H9 (cell line): ENCODE data around the gene ANO2. TPM values are rescaled to one million over a fixed set of nuclear protein-coding genes. Genes with fewer than 3 reads are reported as not detected.

ENCODE experiments used
- DNase-seq: peaks from one replicate; pipeline ENCODE4 v3.0.0-alpha.2; 2017
- H2AFZ ChIP-seq: one replicate; pipeline ENCODE4 v1.6.1; 2013; ENCODE audit warnings: mild to moderate bottlenecking, low read length, control low read depth, moderate library complexity
- H2AK5ac ChIP-seq: 2 replicates; pipeline ENCODE4 v1.6.1; 2013; ENCODE audit warnings: low read length, control low read depth, mixed read lengths; ENCODE audit not compliant: insufficient read length
- H2BK120ac ChIP-seq: one replicate; pipeline ENCODE4 v1.6.1; 2013; ENCODE audit warnings: low read depth, mild to moderate bottlenecking, low read length, control low read depth, inconsistent platforms; ENCODE audit not compliant: poor library complexity, severe bottlenecking
- H2BK12ac ChIP-seq: 2 replicates; pipeline ENCODE4 v1.6.1; 2013; ENCODE audit warnings: low read length, control low read depth, mixed read lengths, low read depth; ENCODE audit not compliant: insufficient read length
- H2BK15ac ChIP-seq: 2 replicates; pipeline ENCODE4 v1.6.1; 2013; ENCODE audit warnings: low read depth, low read length, control low read depth
- H2BK20ac ChIP-seq: one replicate; pipeline ENCODE4 v1.6.1; 2013; ENCODE audit warnings: low read depth, mild to moderate bottlenecking, low read length, control low read depth, inconsistent platforms; ENCODE audit not compliant: poor library complexity, severe bottlenecking
- H2BK5ac ChIP-seq: 2 replicates; pipeline ENCODE4 v1.6.1; 2013; ENCODE audit warnings: low read length, control low read depth, mixed read lengths; ENCODE audit not compliant: insufficient read length
- H3K14ac ChIP-seq: 2 replicates; pipeline ENCODE4 v1.6.1; 2013; ENCODE audit warnings: low read length, control low read depth; ENCODE audit not compliant: insufficient read depth
- H3K18ac ChIP-seq: 2 replicates; pipeline ENCODE4 v1.6.1; 2013; ENCODE audit warnings: low read depth, mild to moderate bottlenecking, mixed read lengths, low read length, control low read depth; ENCODE audit not compliant: insufficient read length
- H3K23ac ChIP-seq: 2 replicates; pipeline ENCODE4 v1.6.1; 2013; ENCODE audit warnings: low read length, control low read depth, mixed read lengths, low read depth; ENCODE audit not compliant: insufficient read length
- H3K23me2 ChIP-seq: 2 replicates; pipeline ENCODE4 v1.6.1; 2013; ENCODE audit warnings: low read depth, mild to moderate bottlenecking, mixed read lengths, low read length, control low read depth; ENCODE audit not compliant: insufficient read length, poor library complexity, severe bottlenecking
- H3K27ac ChIP-seq: 2 replicates; pipeline ENCODE4 v1.5.1; 2013; ENCODE audit warnings: low read length, control low read depth, mixed read lengths, low read depth; ENCODE audit not compliant: insufficient read length
- H3K27me3 ChIP-seq: 2 replicates; pipeline ENCODE4 v1.6.1; 2013; ENCODE audit warnings: low read length, control low read depth, inconsistent platforms; ENCODE audit not compliant: insufficient read depth
- H3K4ac ChIP-seq: 2 replicates; pipeline ENCODE4 v1.6.1; 2013; ENCODE audit warnings: low read depth, mild to moderate bottlenecking, control low read depth, inconsistent platforms, low read length, moderate library complexity
- H3K4me1 ChIP-seq: 2 replicates; pipeline ENCODE4 v1.6.1; 2013; ENCODE audit warnings: low read length, control low read depth, inconsistent platforms; ENCODE audit not compliant: insufficient read depth
- H3K4me2 ChIP-seq: 2 replicates; pipeline ENCODE4 v1.6.1; 2013; ENCODE audit warnings: low read length, control low read depth, mixed read lengths; ENCODE audit not compliant: insufficient read length, insufficient read depth
- H3K56ac ChIP-seq: 2 replicates; pipeline ENCODE4 v1.6.1; 2013; ENCODE audit warnings: low read depth, mild to moderate bottlenecking, mixed read lengths, low read length, control low read depth; ENCODE audit not compliant: insufficient read length
- H3K79me1 ChIP-seq: 2 replicates; pipeline ENCODE4 v1.6.1; 2013; ENCODE audit warnings: low read depth, mild to moderate bottlenecking, moderate library complexity, low read length, control low read depth, inconsistent platforms; ENCODE audit not compliant: insufficient read depth, poor library complexity, severe bottlenecking
- H3K79me2 ChIP-seq: 2 replicates; pipeline ENCODE4 v1.6.1; 2013; ENCODE audit warnings: low read length, control low read depth, inconsistent platforms; ENCODE audit not compliant: insufficient read depth
- H3K9ac ChIP-seq: 2 replicates; pipeline ENCODE4 v1.6.1; 2013; ENCODE audit warnings: low read length, control low read depth, mixed read lengths; ENCODE audit not compliant: insufficient read length; ENCODE audit errors: extremely low read depth
- H3K9me3 ChIP-seq: one replicate; pipeline ENCODE4 v1.6.1; 2013; ENCODE audit warnings: low read depth, low read length, inconsistent platforms; ENCODE audit not compliant: control insufficient read depth
- H3T11ph ChIP-seq: one replicate; pipeline ENCODE4 v1.6.1; 2013; ENCODE audit warnings: mild to moderate bottlenecking, low read length, control low read depth, inconsistent platforms
- H4K20me1 ChIP-seq: one replicate; pipeline ENCODE4 v1.6.1; 2013; ENCODE audit not compliant: control insufficient read depth, insufficient read length, insufficient read depth
- H4K5ac ChIP-seq: 2 replicates; pipeline ENCODE4 v1.6.1; 2013; ENCODE audit warnings: low read depth, mild to moderate bottlenecking, mixed read lengths, low read length, control low read depth; ENCODE audit not compliant: insufficient read length
- H4K8ac ChIP-seq: replicated peaks from 2 replicates; pipeline ENCODE4 v1.6.1; 2013; ENCODE audit warnings: low read length, control low read depth, mixed read lengths, low read depth; ENCODE audit not compliant: insufficient read length
- H4K91ac ChIP-seq: 2 replicates; pipeline ENCODE4 v1.6.1; 2013; ENCODE audit warnings: low read depth, mild to moderate bottlenecking, moderate library complexity, mixed read lengths, low read length, control low read depth; ENCODE audit not compliant: insufficient read length
- H3K27ac Mint-ChIP-seq, 3 experiments: 2 replicates in 2 of 3; 3 replicates in 1 of 3; pipeline ENCODE4 v1.8.0; 2020 to 2021; ENCODE audit warnings: mixed read lengths in 3 of 3, mild to moderate bottlenecking in 1 of 3, moderate library complexity in 1 of 3
- H3K27me3 Mint-ChIP-seq: 2 replicates; pipeline ENCODE4 v1.8.0; 2021; ENCODE audit warnings: low read depth, mild to moderate bottlenecking, moderate library complexity, mixed read lengths
- H3K36me3 Mint-ChIP-seq, 3 experiments: 2 replicates in 2 of 3; 3 replicates in 1 of 3; pipeline ENCODE4 v1.8.0; 2020 to 2021; ENCODE audit warnings: low read depth in 3 of 3, mixed read lengths in 3 of 3; ENCODE audit not compliant: insufficient read depth in 1 of 3
- H3K4me1 Mint-ChIP-seq, 2 experiments: 2 replicates each; pipeline ENCODE4 v1.8.0; 2020; ENCODE audit warnings: mixed read lengths in 2 of 2
- H3K4me3 Mint-ChIP-seq, 2 experiments: 2 replicates in 1 of 2; 3 replicates in 1 of 2; pipeline ENCODE4 v1.8.0; 2020 to 2021; ENCODE audit warnings: mild to moderate bottlenecking in 2 of 2, mixed read lengths in 2 of 2, moderate library complexity in 1 of 2
- H3K9me3 Mint-ChIP-seq, 2 experiments: 2 replicates in 1 of 2; 3 replicates in 1 of 2; pipeline ENCODE4 v1.8.0; 2020; ENCODE audit warnings: mild to moderate bottlenecking in 2 of 2, mixed read lengths in 2 of 2, moderate library complexity in 1 of 2
- CTCF ChIP-seq: fragments of 200-600 bp; sonication (generic); conservative IDR thresholded peaks from 3 replicates; pipeline ENCODE4 v1.8.0; 2021; ENCODE audit warnings: antibody characterized with exemption, mild to moderate bottlenecking
- WGBS: extraction: QIAGEN DNeasy Blood & Tissue Kit; methylation state at CpG from one replicate; pipeline ENCODE4 v1.1.7; 2013; ENCODE audit warnings: missing lambda C conversion rate, low lambda C conversion rate, mixed read lengths; ENCODE audit not compliant: insufficient read length; ENCODE audit errors: extremely low coverage; 5-methylcytosine and 5-hydroxymethylcytosine counted together
- total RNA-seq: library from RNA; stranded (reverse); gene quantifications from 2 replicates; pipeline ENCODE4 v1.2.1, GENCODE V29; 2021

Gene ANO2
- total RNA-seq, 1 experiment from 2014 or later = 3.8 TPM

- no peak overlapping the region for H4K91ac ChIP-seq
- peaks cover 2 to 22% (median 2%) of the 10 kb centered on the region in 3 experiments; a peak in 4 of 7 replicates for H3K36me3 Mint-ChIP-seq
- no peaks in the 10 kb centered on the region for H4K20me1 ChIP-seq
- H3K23ac ChIP-seq = no peak overlapping the region
- H3K4ac ChIP-seq = no peak overlapping the region
- H3T11ph ChIP-seq = no peak overlapping the region
- H3K9ac ChIP-seq = no peak overlapping the region
- H3K23me2 ChIP-seq = no peaks in the 10 kb centered on the region
- H4K5ac ChIP-seq = no peak overlapping the region
- no peak overlapping the region for H3K18ac ChIP-seq
- H3K4me1 Mint-ChIP-seq = peaks cover 9 to 13% of the 10 kb centered on the region in 2 experiments
- H3K56ac ChIP-seq = no peak overlapping the region
- no peak overlapping the region for H3K27ac ChIP-seq
- H2BK5ac ChIP-seq = no peak overlapping the region
- peaks cover 4% of the 10 kb centered on the region for H3K9me3 ChIP-seq
- H3K27me3 ChIP-seq = no peaks in the 10 kb centered on the region
- TF ChIP-seq CTCF = no peak
- H4K8ac ChIP-seq = no peak overlapping the region
- peaks cover 4% of the 10 kb centered on the region; the same call in 1 of the 2 replicates for H3K27me3 Mint-ChIP-seq
- no peak overlapping the region for H2BK12ac ChIP-seq
- WGBS = no CpG with 5 or more reads among the region's 5 CpGs
- no peaks in the 10 kb centered on the region for H3K79me2 ChIP-seq
- H3K4me1 ChIP-seq = no peaks in the 10 kb centered on the region
- no peak overlapping the region for H3K27ac Mint-ChIP-seq
- H2BK20ac ChIP-seq = no peak overlapping the region
- H3K14ac ChIP-seq = no peak overlapping the region
- DNase-seq = no peak
- no peak overlapping the region for H2AK5ac ChIP-seq
- peaks cover 15% of the 10 kb centered on the region in 2 experiments for H3K9me3 Mint-ChIP-seq
- H3K4me2 ChIP-seq = no peak overlapping the region
- H2BK15ac ChIP-seq = no peak overlapping the region
- no peak overlapping the region for H2BK120ac ChIP-seq
- no peak overlapping the region for H2AFZ ChIP-seq
- no peak overlapping the region for H3K4me3 Mint-ChIP-seq
- no peaks in the 10 kb centered on the region for H3K79me1 ChIP-seq
Measured at GRCh38 chr12:5756338-5756842, 188.7 kb downstream of the ANO2 start.
